Stimulated activated CD4-positive, alpha-beta T cell treated with anti-CD3 and anti-CD28 coated beads, TNF-alpha, amount 100 ng/mL, for 1 hour (primary cell): ENCODE measurements around the gene ZNF648.
"Not testable (repeated sequence)": the region's sequence is repeated elsewhere in the genome, so short reads cannot be mapped to it uniquely, and the experiment has no call there.

Experiments
- DNase-seq, 3 donors: peaks; one replicate each; pipeline ENCODE4 v3.0.0-alpha.2; 2020; ENCODE audit warnings: low read depth in 3 of 3, low spot score in 1 of 3

ZNF648 gene

GRCh38 chr1:182029379-182030331, 31.9 kb downstream of the ZNF648 start:
- DNase-seq, result peak; percentile 93 to 99 (median 94)

GRCh38 chr1:182029002-182029378, 32.5 kb downstream of the ZNF648 start:
- DNase-seq, result no peak

GRCh38 chr1:182015360-182015759, 46.2 kb downstream of the ZNF648 start:
- no peak for DNase-seq

- DNase-seq, result not testable (repeated sequence)
Observed at GRCh38 chr1:182010800-182011370, 50.6 kb downstream of the ZNF648 start.

- DNase-seq, result not testable (repeated sequence)
Observed at GRCh38 chr1:182005398-182005797, 56.1 kb downstream of the ZNF648 start.

GRCh38 chr1:182004601-182005000, 56.9 kb downstream of the ZNF648 start:
- no peak for DNase-seq
